Measurements from ENCODE around the gene CCM2L.

DNA sequence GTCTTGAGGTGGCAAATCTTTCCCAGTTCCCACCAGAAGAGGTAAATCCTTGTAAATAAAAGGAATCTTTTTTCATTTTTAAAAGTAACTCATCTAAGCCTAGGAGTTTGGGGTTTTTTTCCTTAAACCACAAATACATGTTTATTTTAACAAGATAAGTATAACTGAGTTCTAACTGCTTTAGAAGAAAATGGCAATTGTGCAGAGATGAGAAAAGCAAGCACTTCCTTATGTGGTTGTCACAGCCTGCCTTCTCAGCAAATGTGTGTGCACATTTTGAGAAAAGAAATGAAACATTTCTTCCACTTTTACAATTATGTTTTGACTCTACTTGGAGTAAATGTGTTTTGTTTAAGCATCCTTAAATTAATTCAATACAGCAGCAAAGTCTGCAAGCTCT lies 59.5 kb downstream of the CCM2L start:
- TF ChIP-seq, protein P1, sequence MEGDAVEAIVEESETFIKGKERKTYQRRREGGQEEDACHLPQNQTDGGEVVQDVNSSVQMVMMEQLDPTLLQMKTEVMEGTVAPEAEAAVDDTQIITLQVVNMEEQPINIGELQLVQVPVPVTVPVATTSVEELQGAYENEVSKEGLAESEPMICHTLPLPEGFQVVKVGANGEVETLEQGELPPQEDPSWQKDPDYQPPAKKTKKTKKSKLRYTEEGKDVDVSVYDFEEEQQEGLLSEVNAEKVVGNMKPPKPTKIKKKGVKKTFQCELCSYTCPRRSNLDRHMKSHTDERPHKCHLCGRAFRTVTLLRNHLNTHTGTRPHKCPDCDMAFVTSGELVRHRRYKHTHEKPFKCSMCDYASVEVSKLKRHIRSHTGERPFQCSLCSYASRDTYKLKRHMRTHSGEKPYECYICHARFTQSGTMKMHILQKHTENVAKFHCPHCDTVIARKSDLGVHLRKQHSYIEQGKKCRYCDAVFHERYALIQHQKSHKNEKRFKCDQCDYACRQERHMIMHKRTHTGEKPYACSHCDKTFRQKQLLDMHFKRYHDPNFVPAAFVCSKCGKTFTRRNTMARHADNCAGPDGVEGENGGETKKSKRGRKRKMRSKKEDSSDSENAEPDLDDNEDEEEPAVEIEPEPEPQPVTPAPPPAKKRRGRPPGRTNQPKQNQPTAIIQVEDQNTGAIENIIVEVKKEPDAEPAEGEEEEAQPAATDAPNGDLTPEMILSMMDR (IDR thresholded peaks at IDR 0.05; ENCODE audit: insufficient read depth, low read length, poor library complexity, severe bottlenecking), result no peak
- TF ChIP-seq EZH2phosphoT487 (conservative IDR thresholded peaks at IDR 0.05; ENCODE audit: low read length), result no peak
